Dedifferentiated amniotic fluid mesenchymal stem cell (primary cell): ENCODE data around the gene SMARCAL1.
"Not testable (repeated sequence)": the region's sequence is repeated elsewhere in the genome, so short reads cannot be mapped to it uniquely, and the experiment has no call there.

Source experiments
- DNase-seq: peaks from one replicate; pipeline ENCODE4 v3.0.0-alpha.2; 2016; ENCODE audit errors: extremely low spot score

Gene SMARCAL1

GRCh38 chr2:216412022-216412999 is at the start of gene SMARCAL1:
Gene SMARCAL1 (plus strand): TSS chr2:216412484. CDS start chr2:216414705, 2,221 bp downstream.
- peak; percentile 100 for DNase-seq

GRCh38 chr2:216362730-216363129 is 49.6 kb upstream of the SMARCAL1 start:
- DNase-seq = no peak

- no peak for DNase-seq
Measured at GRCh38 chr2:216363221-216363620, 49.1 kb upstream of the SMARCAL1 start.

GRCh38 chr2:216365518-216365917 is 46.8 kb upstream of the SMARCAL1 start:
- DNase-seq = no peak

- DNase-seq = no peak
Measured at GRCh38 chr2:216366777-216367471, 45.4 kb upstream of the SMARCAL1 start.

GRCh38 chr2:216369821-216370220 is 42.5 kb upstream of the SMARCAL1 start:
- DNase-seq = no peak

GRCh38 chr2:216370961-216371712 is 41.1 kb upstream of the SMARCAL1 start:
- DNase-seq = no peak

- DNase-seq = peak; percentile 52
Measured at GRCh38 chr2:216371721-216372702, 40.3 kb upstream of the SMARCAL1 start, which contains the start of gene MARCHF4. Gene MARCHF4 (minus strand): TSS chr2:216372483. CDS start chr2:216370260, 2,223 bp downstream.

GRCh38 chr2:216372761-216373291 is 39.5 kb upstream of the SMARCAL1 start:
- DNase-seq = peak; percentile 71

- DNase-seq = no peak
Measured at GRCh38 chr2:216373896-216374295, 38.4 kb upstream of the SMARCAL1 start.

GRCh38 chr2:216375286-216375685 is 37.0 kb upstream of the SMARCAL1 start:
- no peak for DNase-seq

- no peak for DNase-seq
Measured at GRCh38 chr2:216379977-216380376, 32.3 kb upstream of the SMARCAL1 start.

GRCh38 chr2:216384409-216384808 is 27.9 kb upstream of the SMARCAL1 start:
- not testable (repeated sequence) for DNase-seq

- no peak for DNase-seq
Measured at GRCh38 chr2:216385478-216385877, 26.8 kb upstream of the SMARCAL1 start.

- DNase-seq = no peak
Measured at GRCh38 chr2:216387262-216387661, 25.0 kb upstream of the SMARCAL1 start.

GRCh38 chr2:216388046-216388884 is 24.0 kb upstream of the SMARCAL1 start:
- no peak for DNase-seq

GRCh38 chr2:216389570-216389969 is 22.7 kb upstream of the SMARCAL1 start:
- DNase-seq = peak; percentile 28

GRCh38 chr2:216391401-216391800 is 20.9 kb upstream of the SMARCAL1 start:
- DNase-seq = no peak

- DNase-seq = no peak
Measured at GRCh38 chr2:216392018-216392562, 20.2 kb upstream of the SMARCAL1 start.
